Psoas muscle (tissue), 8 donors: Measurements from ENCODE around the gene TUFT1. TPM values are rescaled to one million over a fixed set of nuclear protein-coding genes. Genes with fewer than 3 reads are reported as not detected.
A peak's percentile ranks its signal among the peaks of the same experiment; 100 is the strongest.

Source experiments
- ATAC-seq, 4 donors: fragments of 200-7000 bp; cut with Tn5 transposase; one replicate each; pipeline ENCODE4 v1.9.1; 2020; ENCODE audit warnings: moderate library complexity in 3 of 4, mild to moderate bottlenecking in 2 of 4
- DNase-seq, 2 donors: peaks; one replicate each; pipeline ENCODE4 v3.0.0-alpha.2; 2020
- H3K27ac ChIP-seq: fragments of 200-600 bp; one replicate; pipeline ENCODE4 v1.8.0; 2022
- H3K27me3 ChIP-seq, 3 donors: fragments of 200-600 bp in 1 of 3; one replicate each; pipeline versions ENCODE4 v1.6.1 to v1.8.0; 2013 to 2022; ENCODE audit warnings: low read length in 2 of 3, mild to moderate bottlenecking in 2 of 3, moderate library complexity in 1 of 3; ENCODE audit not compliant: insufficient read depth in 3 of 3
- H3K36me3 ChIP-seq, 2 donors: fragments of 200-600 bp in 1 of 2; one replicate each; pipeline versions ENCODE4 v1.6.1 to v1.8.0; 2013 to 2022; ENCODE audit warnings: low read depth in 1 of 2, mild to moderate bottlenecking in 1 of 2, moderate library complexity in 1 of 2; ENCODE audit not compliant: insufficient read depth in 1 of 2
- H3K4me1 ChIP-seq: fragments of 200-600 bp; one replicate; pipeline ENCODE4 v1.8.0; 2022
- H3K4me3 ChIP-seq: fragments of 200-600 bp; one replicate; pipeline ENCODE4 v1.8.0; 2022; ENCODE audit warnings: mild to moderate bottlenecking
- H3K9me3 ChIP-seq: fragments of 200-600 bp; one replicate; pipeline ENCODE4 v1.8.0; 2022
- WGBS, 3 donors: extraction: QIAGEN DNeasy Blood & Tissue Kit; methylation state at CpG; one replicate each; pipeline versions ENCODE4 v1.1.6 to v1.1.7; 2013; 5-methylcytosine and 5-hydroxymethylcytosine counted together
- intact Hi-C, 2 donors: fragments of 100-400 bp; cut with DNase I; formaldehyde crosslinking; loops; one replicate each; pipeline versions ENCODE4 v1.11.0 to v1.14.2; 2022
- polyA plus RNA-seq, 3 donors: library from polyadenylated mRNA; stranded (reverse); fragments of 200-250 nt; gene quantifications; one replicate each; pipeline ENCODE4 v1.2.3, GENCODE V29; 2013
- total RNA-seq, 4 donors: library from RNA; stranded (reverse); fragmentation: NEBNext Ultra II Directional in 2 of 4; extraction: Animal tissue kit (Norgen Biotek cat#: 25700) in 2 of 4; gene quantifications; one replicate each; pipeline versions ENCODE4 v1.2.1 to v1.2.4, GENCODE V29; 2021 to 2023
- TF ChIP-seq, protein P1 (sequence below): fragments of 200-600 bp; IDR thresholded peaks from one replicate; pipeline ENCODE4 v1.8.0; 2022; ENCODE audit warnings: antibody characterized with exemption
- donor health status: healthy with polysubstance abuse.
- donor health status: DM: no; HTN: no; CAD: no; lungs with moderate emphysema.
- donor health status: Bipolar disorder and iron deficiency.
- donor health status: healthy.
- donor health status: DM: yes; HTN: yes; CAD: no.
- donor health status: DM: no; HTN: no; CAD: no.
- donor health status: DM: no; HTN: no; CAD: no.
- donor health status: DM: yes; HTN: yes; CAD: no.

Gene TUFT1
- total and polyA plus RNA-seq, 7 donors, result 0.86 to 5.3 (median 1.2) TPM

DNA sequence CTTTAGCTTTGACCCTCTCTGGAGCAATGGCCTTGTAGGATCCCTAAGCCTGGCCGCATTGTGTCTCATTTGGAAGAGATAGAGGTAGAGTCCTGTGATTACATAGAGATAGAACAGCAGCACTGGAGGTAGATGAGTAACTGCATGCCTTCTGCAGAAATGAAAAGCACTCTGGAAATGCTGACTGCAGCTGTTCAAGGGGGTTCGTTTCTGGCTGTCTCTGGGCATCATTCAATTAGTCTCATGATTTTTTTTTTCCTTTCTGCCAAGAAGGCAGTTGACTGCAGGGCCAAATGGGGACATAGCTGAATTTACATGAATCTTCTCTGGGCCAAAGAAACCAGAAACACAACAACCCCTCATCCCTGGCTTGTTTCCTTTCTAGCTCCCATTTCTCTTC, 43.7 kb downstream of the TUFT1 start:
- no peaks in the 10 kb centered on the region for H3K27me3 ChIP-seq
- 34 to 43% (median 38%) methylated on average over 2 of the region's 2 CpGs for WGBS, 3 donors
- H3K4me1 ChIP-seq, result no peaks in the 10 kb centered on the region
- TF ChIP-seq, protein P1, sequence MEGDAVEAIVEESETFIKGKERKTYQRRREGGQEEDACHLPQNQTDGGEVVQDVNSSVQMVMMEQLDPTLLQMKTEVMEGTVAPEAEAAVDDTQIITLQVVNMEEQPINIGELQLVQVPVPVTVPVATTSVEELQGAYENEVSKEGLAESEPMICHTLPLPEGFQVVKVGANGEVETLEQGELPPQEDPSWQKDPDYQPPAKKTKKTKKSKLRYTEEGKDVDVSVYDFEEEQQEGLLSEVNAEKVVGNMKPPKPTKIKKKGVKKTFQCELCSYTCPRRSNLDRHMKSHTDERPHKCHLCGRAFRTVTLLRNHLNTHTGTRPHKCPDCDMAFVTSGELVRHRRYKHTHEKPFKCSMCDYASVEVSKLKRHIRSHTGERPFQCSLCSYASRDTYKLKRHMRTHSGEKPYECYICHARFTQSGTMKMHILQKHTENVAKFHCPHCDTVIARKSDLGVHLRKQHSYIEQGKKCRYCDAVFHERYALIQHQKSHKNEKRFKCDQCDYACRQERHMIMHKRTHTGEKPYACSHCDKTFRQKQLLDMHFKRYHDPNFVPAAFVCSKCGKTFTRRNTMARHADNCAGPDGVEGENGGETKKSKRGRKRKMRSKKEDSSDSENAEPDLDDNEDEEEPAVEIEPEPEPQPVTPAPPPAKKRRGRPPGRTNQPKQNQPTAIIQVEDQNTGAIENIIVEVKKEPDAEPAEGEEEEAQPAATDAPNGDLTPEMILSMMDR, result no peak
- no peak overlapping the region for H3K27ac ChIP-seq
- H3K4me3 ChIP-seq, result no peak overlapping the region
- no peaks in the 10 kb centered on the region for H3K9me3 ChIP-seq
- H3K36me3 ChIP-seq, result peaks cover 0 to 3% of the 10 kb centered on the region in 2 donors
- DNase-seq, result no peak
- ATAC-seq, result peak in 1 of 4 donors; percentile 33
- intact Hi-C loops, result no loop called here

DNA sequence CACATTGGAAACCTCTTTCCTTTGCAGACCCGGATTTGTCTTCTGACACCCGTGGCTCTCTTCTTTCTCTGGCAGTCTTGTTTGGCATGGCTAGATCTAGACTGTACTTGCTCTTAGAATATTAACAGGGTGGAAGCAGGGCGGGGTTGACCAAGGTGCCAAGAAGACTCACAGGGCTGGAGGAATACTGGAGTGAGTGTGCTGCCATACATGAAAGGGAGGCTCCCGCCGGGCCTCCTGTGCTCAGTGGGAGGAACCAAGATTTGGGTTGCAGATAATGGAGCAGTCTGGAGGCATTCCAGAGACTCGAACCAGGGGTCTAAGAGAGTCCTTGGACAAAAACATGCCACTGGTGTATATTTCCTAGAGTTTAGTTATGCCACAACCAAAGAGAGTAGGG, 44.2 kb downstream of the TUFT1 start:
- WGBS, 3 donors, result 21 to 52% (median 39%) methylated on average over 6 of the region's 6 CpGs

DNA sequence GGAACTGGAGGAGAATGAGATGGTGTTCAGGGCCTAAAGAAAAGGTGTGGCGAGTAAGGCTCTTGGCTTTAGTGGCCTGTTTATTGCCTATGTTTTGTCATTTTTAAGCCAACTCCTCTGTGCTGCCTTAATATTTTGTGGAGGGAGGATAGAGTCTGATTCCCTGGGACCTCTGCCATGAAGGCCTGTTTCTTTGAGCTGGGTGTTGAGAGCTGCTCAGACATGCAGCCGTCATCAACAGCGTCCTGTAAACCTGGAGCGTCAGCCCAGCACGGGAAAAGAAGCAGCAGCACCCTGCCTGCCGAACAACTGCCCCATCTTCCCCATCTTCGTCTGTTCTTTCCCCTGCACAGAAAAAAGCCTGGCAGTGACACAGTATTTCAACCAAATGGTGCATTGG, 44.7 kb downstream of the TUFT1 start:
- Histone ChIP-seq H3K27me3 (no peaks in the 10 kb centered on the region), H3K27ac (no peak overlapping the region), H3K4me1 (no peaks in the 10 kb centered on the region), H3K36me3 (no peaks in the 10 kb centered on the region), H3K9me3 (no peaks in the 10 kb centered on the region), H3K4me3 (no peak overlapping the region)
- 55 to 70% (median 60%) methylated on average over 7 of the region's 7 CpGs for WGBS, 3 donors
- no peak for DNase-seq
- intact Hi-C loops, result no loop called here
- no peak for ATAC-seq
- TF ChIP-seq, protein P1, result no peak

More for the DNA sequence above, 44.2 kb downstream of the TUFT1 start:
- ATAC-seq (no peak), DNase-seq (no peak)
- no peaks in the 10 kb centered on the region for H3K9me3 ChIP-seq
- H3K4me1 ChIP-seq, result no peaks in the 10 kb centered on the region
- no peak overlapping the region for H3K27ac ChIP-seq
- intact Hi-C loops, result no loop called here
- H3K36me3 ChIP-seq, result peaks cover 0 to 3% of the 10 kb centered on the region in 2 donors
- H3K4me3 ChIP-seq, result no peak overlapping the region
- TF ChIP-seq, protein P1, result no peak
- H3K27me3 ChIP-seq, result no peaks in the 10 kb centered on the region

DNA sequence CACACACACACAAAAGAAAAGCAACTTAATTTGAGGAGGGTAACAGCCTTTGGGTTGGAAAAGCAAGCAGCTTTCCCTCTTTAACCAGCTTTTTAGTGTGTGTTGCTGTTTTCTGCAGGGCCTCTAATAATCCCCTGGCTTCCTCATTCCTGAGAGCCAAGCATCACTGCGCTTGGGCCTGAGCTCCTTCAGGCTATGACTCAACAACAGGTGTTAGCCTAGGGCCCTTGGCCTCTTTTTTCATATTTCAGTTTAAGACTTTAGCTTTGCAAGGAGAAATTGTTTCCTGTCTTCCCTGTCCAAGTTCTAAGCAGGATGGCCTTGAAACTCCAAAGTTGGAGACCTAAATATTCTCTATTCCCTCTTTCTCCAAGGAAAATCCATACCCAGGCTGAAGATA, 45.5 kb downstream of the TUFT1 start:
- no peaks in the 10 kb centered on the region for H3K9me3 ChIP-seq
- no peaks in the 10 kb centered on the region for H3K4me1 ChIP-seq
- no peaks in the 10 kb centered on the region for H3K27me3 ChIP-seq
- TF ChIP-seq, protein P1, result no peak
- no peaks in the 10 kb centered on the region for H3K36me3 ChIP-seq
- 3 to 45% (median 40%) methylated on average over 1 of the region's 1 CpG for WGBS, 3 donors
- no peak overlapping the region for H3K27ac ChIP-seq
- DNase-seq, result no peak
- ATAC-seq, result peak in 3 of 4 donors; percentile 46 to 66 (median 49)
- intact Hi-C loops, result no loop called here
- H3K4me3 ChIP-seq, result no peak overlapping the region

DNA sequence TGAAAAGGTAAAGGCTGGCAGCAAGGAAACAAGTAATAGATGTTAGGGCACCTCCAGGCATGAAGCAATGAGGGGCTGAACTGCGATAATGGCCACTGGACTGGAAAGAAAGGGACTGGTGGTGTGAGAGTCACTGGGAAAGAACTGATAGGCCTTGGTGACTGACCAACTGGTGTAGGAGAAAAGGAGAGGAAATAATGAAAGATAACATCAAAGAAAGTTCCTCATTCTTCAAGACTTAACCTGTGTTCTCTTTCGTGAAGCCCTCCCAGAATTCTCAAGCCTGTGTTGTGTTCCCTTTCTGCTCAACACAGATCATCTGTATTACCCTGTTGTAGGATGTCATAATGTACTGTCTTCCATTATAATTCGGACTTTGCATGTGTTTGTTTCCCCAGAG, 50.9 kb downstream of the TUFT1 start:
- no peak overlapping the region for H3K27ac ChIP-seq
- H3K36me3 ChIP-seq, result no peaks in the 10 kb centered on the region
- WGBS, 3 donors, result 90 to 97% (median 95%) methylated on average over 3 of the region's 3 CpGs
- no peaks in the 10 kb centered on the region for H3K9me3 ChIP-seq
- no peaks in the 10 kb centered on the region for H3K27me3 ChIP-seq
- no peak overlapping the region for H3K4me3 ChIP-seq
- DNase-seq (no peak), ATAC-seq (no peak)
- TF ChIP-seq, protein P1, result no peak
- intact Hi-C loops, result loop anchor here (5.0 to 10.0 kb wide), 3 partner anchors 146 to 246 kb away; partner anchors contain the start of gene C2CD4D (in 2 of the 2)
- no peaks in the 10 kb centered on the region for H3K4me1 ChIP-seq
